Islet precursor cell (in vitro differentiated cells): ENCODE results near the gene COMP.

Source experiments
- DNase-seq: peaks from one replicate; pipeline ENCODE4 v3.0.0-alpha.2; 2018

Gene COMP

DNA sequence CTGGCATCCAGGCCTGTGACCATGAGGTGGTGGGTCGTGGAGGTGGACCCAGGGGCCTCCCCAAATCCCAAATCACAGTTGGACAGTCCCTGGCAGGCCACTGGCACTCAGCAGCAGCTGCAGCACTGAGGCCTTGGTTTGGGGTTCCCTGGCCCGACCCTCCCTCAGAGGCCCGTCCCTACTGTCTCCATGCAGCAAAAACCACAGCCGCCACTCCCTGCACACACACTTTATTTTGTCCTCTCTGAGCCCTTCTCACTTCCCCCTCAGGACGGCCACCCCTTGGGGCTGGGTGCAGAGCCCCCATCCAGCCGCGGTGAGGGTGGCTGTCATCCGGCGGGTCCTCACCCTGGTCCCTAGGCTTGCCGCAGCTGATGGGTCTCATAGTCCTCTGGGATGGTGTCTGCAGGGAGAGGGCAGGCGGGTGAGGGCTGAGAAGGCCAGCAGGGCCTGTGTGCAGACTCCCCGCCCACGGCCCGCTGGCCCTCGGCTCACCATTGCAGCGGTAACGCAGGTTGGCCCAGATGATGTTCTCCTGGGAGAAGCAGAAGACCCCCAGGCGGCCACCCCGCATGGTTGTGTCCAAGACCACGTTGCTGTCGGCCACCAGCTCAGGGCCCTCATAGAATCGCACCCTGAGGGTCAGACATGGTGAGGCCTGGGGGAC is 8.4 kb downstream of the COMP start:
- no peak for DNase-seq

DNA sequence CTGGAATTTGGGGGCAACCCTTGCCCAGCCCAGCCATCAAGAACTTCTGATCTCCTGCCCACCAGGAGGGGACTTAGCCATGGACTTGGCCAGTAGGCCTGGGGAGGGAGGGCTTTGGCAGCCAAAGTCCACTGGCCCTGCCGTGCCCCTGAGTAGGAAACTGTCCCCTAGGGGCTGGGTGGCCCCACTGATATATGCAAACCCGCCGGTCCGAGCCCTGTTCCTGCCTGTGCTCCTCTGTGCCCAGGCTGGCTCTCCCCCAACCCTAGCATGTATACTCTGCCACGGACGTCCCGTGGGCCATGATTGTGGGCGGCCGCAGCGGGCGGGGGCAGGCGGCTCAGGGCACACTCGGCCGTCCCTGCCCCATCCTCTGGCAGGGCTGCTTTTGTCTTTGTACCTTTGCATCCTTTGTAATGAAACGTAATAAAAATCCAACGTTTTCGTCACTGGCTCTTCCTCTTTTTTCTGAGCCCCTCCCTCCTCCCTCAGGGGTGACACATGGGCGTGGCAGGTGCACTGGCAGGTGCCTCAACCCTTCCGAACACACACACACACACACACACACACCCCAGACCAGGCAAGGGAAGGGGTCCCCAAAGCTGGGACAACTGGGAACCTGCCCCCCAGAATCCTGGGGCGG is 9.1 kb downstream of the COMP start:
- no peak for DNase-seq

DNA sequence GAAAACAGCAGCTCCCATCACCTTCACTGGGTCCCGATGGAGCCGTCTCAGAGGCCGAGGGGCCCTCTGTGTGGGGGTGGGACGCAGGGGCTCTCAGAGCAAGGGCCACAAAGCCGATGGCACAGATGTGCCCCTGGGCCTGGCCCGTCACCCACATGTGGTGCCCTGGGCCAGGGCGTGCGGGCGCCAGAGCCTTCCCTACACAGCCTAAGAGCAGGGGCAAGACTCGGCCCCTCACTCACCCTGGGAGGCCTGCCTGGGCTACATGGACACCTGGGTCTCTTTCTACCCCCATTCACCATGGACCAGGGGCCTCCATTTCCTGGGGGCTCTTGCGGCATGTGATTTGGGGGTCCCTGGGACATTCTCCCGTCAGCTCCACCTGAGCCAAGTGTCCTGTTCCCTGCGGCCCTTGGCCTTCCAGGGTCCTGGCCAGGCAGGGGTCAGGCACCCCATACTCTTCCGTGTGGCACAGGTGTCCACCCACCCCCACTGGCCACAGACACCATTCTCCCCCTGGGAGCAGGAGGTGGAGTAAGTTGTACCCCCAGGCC is 10.0 kb downstream of the COMP start:
- DNase-seq = no peak

DNA sequence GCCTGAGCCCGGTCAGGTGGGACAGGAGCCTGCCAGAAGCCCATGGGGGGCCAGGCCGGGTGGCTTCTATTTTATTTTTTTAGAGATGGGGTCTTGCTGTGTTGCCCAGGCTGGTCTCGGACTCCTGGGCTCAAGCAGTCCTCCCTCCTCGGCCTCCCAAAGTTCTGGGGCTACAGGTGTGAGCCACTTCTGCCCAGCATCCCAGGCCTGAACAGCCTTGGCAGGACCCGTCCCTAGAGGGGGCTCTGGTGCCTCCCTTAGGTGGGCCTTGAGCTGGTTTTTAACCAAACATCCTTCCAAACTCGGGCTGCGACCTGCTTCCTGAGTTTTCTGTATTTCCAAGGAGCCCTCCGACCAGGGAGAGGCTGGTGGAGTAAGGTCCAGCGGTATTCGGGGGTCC is 10.5 kb downstream of the COMP start:
- no peak for DNase-seq

DNA sequence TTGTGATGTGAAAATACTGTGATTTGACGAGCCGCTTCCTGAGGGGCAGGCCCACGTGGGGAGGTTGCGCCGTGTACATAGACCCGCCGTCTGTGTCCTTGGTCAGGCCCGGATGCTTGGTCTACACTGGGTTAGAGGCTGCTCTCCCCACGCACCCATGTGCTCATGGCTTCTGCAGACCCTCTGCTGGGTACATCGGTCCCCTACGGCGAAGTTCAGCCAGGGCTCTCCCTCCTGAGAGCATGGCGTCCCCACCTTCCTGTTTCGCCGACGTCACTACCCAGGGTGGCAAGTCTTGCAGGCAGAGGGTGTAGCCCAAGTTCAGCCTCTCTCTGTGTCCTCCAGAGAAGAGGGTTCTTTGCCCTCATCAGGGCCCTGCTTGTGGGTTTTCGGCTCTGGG is 11.0 kb downstream of the COMP start:
- no peak for DNase-seq

DNA sequence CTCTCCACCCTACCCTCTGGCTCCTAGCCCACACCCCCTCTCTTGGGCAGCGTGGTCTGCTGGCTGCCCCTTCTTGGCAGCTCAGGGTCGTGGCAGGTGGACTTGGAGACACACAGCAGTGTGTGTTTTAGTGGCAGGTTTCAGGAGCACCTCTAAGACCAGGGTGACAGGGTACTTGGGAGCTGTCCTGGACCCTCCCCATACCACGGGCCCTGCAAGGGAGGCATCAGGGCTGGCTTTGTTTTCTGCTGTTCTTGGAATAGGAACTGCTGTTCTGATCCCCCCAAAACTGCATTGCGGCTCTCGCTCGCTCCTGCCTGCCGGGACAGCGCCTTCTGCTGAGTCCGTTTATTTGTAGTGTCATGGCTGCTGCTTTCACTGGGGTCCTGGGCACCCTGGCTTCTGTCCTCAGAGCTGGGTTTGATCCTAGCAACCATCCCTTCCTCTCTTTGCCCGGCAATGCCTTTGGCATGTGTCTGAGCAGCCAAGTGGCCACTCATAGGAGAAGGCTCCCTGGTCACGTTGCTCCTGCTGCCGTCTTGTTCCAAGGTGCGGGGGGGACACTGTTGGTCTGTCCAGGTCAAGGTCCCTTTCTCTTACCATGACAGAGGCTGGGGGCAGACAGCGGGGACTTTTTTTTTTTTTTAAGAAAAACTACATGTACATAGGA is 12.1 kb downstream of the COMP start:
- DNase-seq = no peak

DNA sequence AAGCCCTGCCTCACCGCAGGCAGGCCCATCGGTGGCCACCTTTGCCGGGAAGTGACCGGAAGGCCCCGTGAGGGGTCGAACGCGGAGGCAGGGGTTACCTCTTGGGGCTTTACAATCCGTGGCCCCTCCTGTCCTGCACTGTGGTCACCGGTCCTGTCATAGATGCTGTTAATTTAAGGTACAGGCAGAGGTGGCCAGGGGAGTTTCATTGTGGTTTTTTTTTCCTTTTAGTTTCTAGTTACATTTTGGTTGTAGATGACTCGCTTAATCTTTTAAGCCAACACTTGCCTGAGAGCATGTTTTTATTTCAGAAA is 13.1 kb downstream of the COMP start:
- DNase-seq = no peak

DNA sequence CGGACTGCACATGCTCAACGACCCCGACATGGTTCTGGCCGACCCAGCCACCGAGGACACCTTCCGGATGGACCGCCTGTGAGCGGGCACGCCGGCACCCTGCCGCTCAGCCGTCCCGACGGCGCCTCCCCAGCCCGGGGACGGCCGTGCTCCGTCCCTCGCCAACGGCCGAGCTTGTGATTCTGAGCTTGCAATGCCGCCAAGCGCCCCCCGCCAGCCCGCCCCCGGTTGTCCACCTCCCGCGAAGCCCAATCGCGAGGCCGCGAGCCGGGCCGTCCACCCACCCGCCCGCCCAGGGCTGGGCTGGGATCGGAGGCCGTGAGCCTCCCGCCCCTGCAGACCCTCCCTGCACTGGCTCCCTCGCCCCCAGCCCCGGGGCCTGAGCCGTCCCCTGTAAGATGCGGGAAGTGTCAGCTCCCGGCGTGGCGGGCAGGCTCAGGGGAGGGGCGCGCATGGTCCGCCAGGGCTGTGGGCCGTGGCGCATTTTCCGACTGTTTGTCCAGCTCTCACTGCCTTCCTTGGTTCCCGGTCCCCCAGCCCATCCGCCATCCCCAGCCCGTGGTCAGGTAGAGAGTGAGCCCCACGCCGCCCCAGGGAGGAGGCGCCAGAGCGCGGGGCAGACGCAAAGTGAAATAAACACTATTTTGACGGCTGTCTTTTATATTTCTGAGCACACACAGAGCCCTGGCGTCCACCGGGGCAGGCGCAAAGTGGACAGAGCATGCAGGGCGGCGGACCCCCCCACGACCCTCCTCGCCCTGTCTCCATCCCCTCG is 13.6 kb downstream of the COMP start:
- no peak for DNase-seq

DNA sequence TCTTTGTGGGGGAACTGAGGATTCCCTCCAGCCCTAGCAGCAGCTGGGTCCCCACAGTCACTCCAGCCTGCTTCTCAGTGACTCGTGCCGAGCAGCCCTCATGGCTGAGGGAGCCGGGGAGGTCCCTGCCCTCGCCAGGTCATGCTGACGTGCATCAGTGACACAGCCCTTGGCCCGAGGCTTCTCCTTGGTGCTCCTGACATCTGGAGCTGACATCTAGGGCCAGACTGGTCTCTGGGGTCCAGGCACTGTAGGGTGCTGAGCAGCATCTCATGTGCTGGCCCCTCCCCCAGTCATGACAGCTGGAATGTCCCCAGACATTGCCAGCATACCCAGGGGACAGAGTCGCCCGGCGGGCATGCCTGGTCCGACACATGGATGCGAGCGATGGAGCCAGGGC is 14.4 kb downstream of the COMP start:
- peak; percentile 82 for DNase-seq

DNA sequence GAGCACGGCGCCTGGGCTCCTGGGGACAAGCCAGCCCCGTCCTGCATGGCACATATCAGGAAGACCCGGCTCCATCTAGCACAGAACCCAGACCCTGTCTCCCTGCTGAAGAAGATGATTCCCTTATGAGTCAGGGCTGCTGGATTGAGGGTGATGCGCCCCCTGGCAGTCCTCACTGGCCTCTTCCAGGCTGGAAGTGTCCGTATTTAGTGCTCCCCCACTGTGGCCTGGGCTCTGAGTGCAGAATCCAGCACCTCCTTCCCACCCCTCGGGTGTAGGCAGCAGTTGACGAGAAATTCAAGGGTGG is 14.9 kb downstream of the COMP start:
- DNase-seq = peak; percentile 78

DNA sequence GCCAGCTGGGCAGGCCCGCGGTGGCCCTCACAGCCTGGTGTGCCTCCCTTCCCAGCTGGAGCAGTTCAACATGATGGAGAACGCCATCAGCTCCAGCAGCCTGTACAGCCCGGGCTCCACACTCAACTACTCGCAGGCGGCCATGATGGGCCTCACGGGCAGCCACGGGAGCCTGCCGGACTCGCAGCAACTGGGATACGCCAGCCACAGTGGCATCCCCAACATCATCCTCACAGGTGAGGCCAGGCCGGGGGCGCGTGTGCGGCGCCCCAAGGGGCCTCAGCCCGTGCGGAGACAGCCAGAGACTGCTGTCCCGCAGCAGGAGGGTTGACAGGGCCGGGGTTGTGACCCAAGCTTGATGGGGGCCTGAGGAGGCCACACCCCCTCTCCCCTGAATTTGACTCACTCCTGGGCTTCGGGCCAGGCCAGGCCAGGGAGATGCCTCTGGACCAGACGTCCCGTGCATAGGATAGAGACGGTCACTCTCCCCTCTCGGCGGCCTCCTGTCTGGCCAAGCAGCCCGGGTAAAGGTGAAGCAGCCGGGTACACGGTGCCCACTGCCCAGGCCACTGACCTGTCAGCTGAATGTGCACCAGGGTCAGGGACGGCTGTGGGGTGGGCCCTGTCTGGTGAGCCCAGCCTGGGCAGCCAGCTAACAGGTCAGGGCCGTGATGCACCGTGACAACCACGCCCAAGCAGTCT is 15.4 kb downstream of the COMP start:
- DNase-seq = no peak

DNA sequence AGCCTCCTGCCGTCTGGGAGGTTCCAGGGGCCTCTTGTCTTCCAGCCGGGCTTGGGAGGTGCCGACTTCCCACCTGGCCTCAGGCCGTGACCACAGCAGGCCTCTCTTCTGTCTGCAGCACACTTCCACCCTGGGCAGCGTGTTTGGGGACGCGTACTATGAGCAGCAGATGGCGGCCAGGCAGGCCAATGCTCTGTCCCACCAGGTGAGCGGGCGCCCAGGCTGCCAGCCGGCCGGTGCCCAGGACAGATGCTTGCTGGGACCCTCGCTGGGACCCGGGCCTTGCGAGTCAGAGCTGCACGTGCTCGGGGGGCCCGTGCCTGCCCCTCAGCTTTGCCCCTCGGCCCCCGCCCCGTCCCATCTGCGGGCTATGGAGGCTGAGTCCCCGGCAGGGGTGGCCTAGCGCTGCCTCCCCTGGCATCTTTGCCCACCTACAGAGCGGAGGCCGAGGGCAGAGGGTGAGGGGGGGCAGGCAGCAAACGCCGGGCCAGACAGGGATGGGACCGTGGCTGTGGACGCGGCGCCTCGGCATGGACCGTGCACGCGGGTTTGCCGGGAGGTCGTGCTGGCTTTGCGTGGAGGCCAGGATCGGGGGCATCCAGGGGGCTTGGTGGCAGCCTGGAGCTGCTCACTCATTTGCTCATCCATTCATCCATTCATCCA is 16.2 kb downstream of the COMP start:
- no peak for DNase-seq

DNA sequence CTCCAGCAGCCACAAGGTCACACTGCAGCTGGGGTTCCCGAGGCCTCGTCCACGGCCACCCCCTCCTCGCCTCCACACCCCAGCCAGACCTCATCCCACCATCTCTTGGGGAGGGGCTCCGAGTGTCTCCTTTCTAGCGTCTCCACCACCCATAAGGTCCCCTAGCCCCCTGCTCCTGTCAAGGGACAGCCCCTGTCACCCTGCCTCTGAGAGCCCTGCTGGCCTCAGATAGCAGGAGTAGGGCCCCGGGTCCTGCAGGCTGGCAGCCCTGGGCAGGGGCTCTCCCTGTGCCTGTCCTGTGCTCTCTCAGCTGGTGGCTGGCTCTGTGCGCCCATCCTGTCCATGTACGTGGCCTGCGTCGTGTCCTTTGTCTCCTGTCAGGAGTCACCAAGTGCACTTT is 17.0 kb downstream of the COMP start:
- DNase-seq = no peak

DNA sequence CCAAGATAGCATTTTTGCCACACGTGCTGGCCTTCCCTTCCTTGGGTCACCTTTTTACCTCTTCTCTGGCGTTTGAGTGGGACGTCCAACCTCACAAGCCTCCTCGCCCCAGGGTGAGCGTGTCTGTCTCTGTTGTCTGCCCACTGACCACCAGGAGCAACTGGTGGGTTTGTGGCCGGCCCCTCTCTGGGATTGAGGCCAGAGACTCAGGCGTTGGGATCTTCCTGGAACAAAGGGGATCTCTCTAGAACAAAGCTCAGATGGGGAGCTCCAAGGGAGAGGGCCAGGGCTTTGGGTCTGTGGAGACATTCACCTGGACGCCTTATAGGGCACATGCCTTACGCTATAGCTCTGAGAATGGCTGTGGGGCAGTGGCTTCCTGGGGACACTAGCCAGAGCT is 17.4 kb downstream of the COMP start:
- DNase-seq = no peak

DNA sequence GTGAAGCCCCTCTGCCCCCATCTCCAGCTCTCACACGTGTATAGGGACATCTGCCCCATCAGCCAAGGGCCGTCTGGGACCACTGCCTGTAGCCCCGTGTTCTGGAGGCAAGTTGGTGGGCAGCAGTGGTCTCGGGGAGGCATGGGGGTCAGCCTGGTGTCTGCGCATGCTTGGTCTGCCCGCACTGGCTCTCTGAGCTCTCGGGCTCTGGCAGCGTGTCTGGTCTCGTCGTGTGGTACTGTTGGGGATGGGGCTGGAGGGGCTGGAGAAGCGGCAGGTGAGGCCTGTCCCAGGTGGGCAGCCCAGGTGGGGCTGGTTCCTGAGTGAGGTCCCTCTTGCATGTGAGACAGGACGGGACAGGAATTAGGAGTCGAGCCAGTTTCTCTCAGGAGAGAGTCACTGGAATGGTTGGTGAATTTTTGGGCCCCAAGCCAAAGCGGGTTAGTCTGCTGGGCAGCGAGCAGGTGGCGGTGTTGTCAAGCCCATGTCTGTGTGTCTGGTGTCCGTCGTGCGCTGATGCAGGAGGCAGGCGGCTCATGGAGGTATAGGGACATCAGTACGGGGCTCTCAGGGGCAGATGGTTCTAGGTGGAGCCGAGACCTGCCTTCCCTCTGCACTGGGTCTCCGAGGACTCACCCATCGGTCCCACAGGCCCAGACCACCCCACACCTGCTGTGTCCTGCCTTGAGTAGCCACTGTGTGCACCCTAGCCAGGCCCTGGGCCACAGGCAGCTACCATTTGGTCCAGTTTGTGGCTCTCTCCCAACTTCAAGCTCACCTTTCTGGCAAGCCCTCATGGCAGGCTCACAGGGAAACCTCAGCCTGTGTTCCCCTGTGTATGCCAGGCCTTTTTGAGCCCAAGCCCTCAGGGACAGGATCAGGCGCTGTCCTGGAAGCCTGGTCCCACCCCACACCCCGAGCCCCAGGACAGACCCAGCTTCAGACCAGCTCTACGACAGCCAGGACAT is 18.2 kb downstream of the COMP start:
- no peak for DNase-seq

DNA sequence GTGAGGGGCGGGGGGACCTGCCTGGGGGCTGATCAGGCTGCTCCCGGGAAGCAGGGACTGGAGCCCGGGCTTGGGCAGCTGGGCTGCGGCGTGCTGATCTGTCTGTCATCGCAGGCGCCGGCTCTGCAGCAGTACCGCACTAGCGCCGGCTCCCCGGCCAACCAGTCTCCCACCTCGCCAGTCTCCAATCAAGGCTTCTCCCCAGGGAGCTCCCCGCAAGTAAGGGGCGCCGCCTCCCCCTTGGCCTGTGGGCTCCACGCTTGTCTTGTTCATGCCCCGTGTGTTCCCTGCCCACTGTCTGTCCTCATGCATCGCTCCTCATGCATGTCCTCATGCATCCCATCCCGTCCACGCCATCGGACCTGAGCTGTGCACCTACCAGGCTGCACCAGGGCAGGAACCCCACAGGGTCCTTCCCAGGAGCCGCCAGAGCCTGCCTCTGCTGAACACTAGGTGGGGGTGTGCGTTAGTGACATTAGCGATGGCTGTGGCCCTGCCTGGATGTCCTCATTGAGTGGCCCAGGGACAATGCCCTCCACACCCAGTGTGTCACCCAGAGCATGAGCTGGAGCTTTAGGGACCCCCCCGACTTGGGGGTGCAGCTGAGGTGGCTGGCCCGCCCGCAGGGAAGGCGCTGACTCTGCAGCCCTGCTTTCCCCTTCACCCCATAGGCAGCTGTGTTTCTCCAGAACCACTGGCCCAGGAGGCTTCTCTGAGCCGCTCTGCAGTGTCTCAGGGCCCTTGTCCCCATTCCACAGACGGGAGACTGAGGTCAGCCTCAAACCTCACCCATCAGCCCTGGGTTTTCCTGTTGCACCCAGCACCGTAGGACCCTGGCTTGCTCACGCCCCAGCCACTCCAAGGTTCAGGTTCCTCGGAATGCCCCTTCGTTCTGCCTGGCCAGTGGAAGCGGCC is 19.5 kb downstream of the COMP start:
- peak; percentile 77 for DNase-seq

DNA sequence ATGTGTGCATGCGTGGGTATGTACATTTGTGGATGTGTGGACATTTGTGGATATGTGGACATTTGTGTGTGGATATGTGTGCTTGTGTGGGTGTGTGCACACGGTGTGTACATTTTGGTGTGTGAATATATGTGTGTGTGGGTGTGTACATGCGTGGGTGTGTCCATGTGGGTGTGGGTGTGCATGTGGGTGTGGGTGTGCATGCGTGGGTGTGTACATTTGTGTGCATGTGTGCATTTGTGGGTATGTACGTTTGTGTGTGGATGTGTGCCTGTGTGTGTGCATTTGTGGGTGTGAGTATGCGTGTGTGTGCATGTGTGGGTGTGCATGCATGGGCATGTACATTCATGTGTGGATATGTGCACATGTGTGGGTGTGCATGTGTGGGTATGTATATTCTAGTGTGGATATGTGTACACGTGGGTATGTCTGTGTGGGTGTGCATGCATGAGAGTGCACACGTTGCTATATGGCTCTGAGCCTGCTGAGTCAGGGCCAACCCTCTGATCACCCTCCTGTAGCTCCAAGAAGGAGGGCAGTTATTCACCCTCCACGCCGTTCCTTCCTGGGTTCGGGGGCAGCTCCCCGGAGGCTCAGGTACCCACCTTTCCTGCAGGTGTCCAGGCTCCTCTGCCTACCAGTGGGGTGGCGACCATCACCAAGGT is 20.3 kb downstream of the COMP start:
- DNase-seq = no peak

DNA sequence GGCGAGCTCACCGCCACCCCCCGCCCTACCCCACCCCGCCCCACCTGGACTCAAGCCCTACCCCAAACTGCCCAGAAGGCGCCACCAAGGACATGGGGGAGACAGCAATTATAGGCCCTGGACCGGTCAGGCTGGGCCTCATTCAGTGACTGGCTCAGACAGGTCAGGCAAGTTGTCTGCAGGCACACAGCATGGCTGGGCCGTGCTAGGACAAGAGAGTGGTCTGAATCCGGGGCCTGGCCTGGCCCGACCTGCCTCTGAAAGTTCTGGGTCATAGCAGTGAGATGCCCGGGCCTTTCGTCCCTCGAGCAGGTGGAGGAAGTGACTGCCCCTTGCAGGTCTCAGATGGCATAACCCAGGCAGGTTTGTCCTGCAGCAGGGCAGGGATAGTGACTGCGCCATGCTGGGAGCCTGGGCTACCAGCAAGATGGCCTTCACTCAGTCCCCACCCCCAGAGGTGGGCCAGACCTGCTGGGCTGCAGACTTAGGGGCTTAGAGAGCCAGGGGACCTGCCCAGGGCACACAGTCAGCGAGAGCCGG is 21.0 kb downstream of the COMP start:
- DNase-seq = no peak
